SK-N-SH treated with all-trans-retinoic acid at 6 μM for 48 hours (cell line): ENCODE measurements around the gene GALNT17.

Source experiments
- ARNTL ChIP-seq: fragments of 450-650 bp; formaldehyde crosslinking; IDR thresholded peaks from 2 replicates; pipeline ENCODE4 v1.5.0; 2020; ENCODE audit warnings: low read depth, mild to moderate bottlenecking, moderate library complexity, borderline replicate concordance
- CSDC2 ChIP-seq: fragments of 250-450 bp; sonication (Bioruptor Pico); IDR thresholded peaks from 2 replicates; pipeline ENCODE4 v1.5.0; 2020; ENCODE audit warnings: mild to moderate bottlenecking, moderate library complexity
- PPARA ChIP-seq: fragments of 250-450 bp; sonication (Bioruptor Pico); IDR thresholded peaks from 2 replicates; pipeline ENCODE4 v1.5.0; 2020; ENCODE audit warnings: mild to moderate bottlenecking, borderline replicate concordance
- SNAI2 ChIP-seq: fragments of 250-450 bp; sonication (Bioruptor Pico); IDR thresholded peaks from 2 replicates; pipeline ENCODE4 v1.5.0; 2020; ENCODE audit warnings: mild to moderate bottlenecking, moderate library complexity
- ZFP3 ChIP-seq: fragments of 250-450 bp; sonication (Bioruptor Pico); IDR thresholded peaks from 2 replicates; pipeline ENCODE4 v1.5.0; 2020; ENCODE audit warnings: mild to moderate bottlenecking, moderate library complexity
- ZFP30 ChIP-seq: fragments of 450-650 bp; formaldehyde crosslinking; IDR thresholded peaks from 2 replicates; pipeline ENCODE4 v1.5.0; 2022; ENCODE audit warnings: mild to moderate bottlenecking, moderate library complexity
- ZNF8 ChIP-seq: fragments of 450-650 bp; formaldehyde crosslinking; IDR thresholded peaks from 2 replicates; pipeline ENCODE4 v1.5.0; 2020; ENCODE audit warnings: mild to moderate bottlenecking, moderate library complexity
- TF ChIP-seq, protein P1 (sequence below): fragments of 250-450 bp; sonication (Bioruptor Pico); IDR thresholded peaks from 2 replicates; pipeline ENCODE4 v1.5.1; 2021; ENCODE audit warnings: mild to moderate bottlenecking, moderate library complexity

DNA sequence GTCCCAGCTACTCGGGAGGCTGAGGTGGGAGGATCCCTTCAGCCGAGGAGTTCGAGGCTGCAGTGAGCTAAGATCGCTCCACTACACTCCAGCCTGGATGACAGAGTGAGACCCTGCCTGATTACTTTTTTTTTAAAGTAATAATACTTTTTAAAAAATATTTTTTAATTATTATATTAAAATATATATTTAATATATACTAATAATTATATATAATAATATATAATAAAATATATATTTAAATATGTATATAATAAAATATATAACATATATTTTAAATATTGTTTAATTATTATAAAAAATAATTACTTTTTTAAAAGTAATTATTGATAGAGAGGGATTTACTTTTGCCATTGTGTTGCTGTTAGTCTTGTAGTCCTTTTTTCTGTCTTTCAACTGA, 169.2 kb downstream of the GALNT17 start:
- TF ChIP-seq, protein P1, sequence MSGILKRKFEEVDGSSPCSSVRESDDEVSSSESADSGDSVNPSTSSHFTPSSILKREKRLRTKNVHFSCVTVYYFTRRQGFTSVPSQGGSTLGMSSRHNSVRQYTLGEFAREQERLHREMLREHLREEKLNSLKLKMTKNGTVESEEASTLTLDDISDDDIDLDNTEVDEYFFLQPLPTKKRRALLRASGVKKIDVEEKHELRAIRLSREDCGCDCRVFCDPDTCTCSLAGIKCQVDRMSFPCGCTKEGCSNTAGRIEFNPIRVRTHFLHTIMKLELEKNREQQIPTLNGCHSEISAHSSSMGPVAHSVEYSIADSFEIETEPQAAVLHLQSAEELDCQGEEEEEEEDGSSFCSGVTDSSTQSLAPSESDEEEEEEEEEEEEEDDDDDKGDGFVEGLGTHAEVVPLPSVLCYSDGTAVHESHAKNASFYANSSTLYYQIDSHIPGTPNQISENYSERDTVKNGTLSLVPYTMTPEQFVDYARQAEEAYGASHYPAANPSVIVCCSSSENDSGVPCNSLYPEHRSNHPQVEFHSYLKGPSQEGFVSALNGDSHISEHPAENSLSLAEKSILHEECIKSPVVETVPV (CRISPR knock-in tag) = no peak
- no peak for TF ChIP-seq ZFP3 (CRISPR knock-in tag)
- TF ChIP-seq CSDC2 = no peak
- TF ChIP-seq ZNF8 (CRISPR knock-in tag) = no peak
- TF ChIP-seq ZFP30 (CRISPR knock-in tag) = no peak
- TF ChIP-seq PPARA (CRISPR knock-in tag) = no peak
- TF ChIP-seq ARNTL (CRISPR knock-in tag) = no peak
- TF ChIP-seq SNAI2 = no peak
